Renal pelvis (tissue), 4 donors: Measurements from ENCODE around the gene ZCCHC10. TPM values are rescaled to one million over a fixed set of nuclear protein-coding genes. Genes with fewer than 3 reads are reported as not detected.
"Not testable (repeated sequence)": the region's sequence is repeated elsewhere in the genome, so short reads cannot be mapped to it uniquely, and the experiment has no call there.

ENCODE experiments used
- DNase-seq: peaks from one replicate; pipeline ENCODE4 v3.0.0-alpha.2; 2013
- polyA plus RNA-seq, 3 donors: library from polyadenylated mRNA; unstranded; fragments of 120-200 nt; gene quantifications; one replicate each; pipeline ENCODE4 v1.2.1, GENCODE V29; 2013; ENCODE audit not compliant: insufficient read length in 3 of 3

Gene ZCCHC10
- polyA plus RNA-seq, 3 donors: 29.5 to 33.1 (median 30.9) TPM

- no peak for DNase-seq
Observed at GRCh38 chr5:133049726-133050048, 23.3 kb upstream of the ZCCHC10 start.

- DNase-seq: no peak
Observed at GRCh38 chr5:133048993-133049725, 22.8 kb upstream of the ZCCHC10 start.

- no peak for DNase-seq
Observed at GRCh38 chr5:133047404-133047803, 21.1 kb upstream of the ZCCHC10 start.

GRCh38 chr5:133046560-133046959 is 20.2 kb upstream of the ZCCHC10 start:
- DNase-seq: not testable (repeated sequence)

- DNase-seq: no peak
Observed at GRCh38 chr5:133041910-133042309, 15.6 kb upstream of the ZCCHC10 start.

- DNase-seq: no peak
Observed at GRCh38 chr5:133041157-133041784, 14.9 kb upstream of the ZCCHC10 start.

GRCh38 chr5:133036677-133037076 is 10.3 kb upstream of the ZCCHC10 start:
- not testable (repeated sequence) for DNase-seq

- DNase-seq: no peak
Observed at GRCh38 chr5:133035224-133035623, 8.9 kb upstream of the ZCCHC10 start.

- no peak for DNase-seq
Observed at GRCh38 chr5:133034064-133034463, 7.7 kb upstream of the ZCCHC10 start.

GRCh38 chr5:133032852-133033742 is 6.7 kb upstream of the ZCCHC10 start:
- DNase-seq: no peak

GRCh38 chr5:133030343-133031005 is 4.1 kb upstream of the ZCCHC10 start:
- DNase-seq: no peak

GRCh38 chr5:133029416-133029815 is 3.1 kb upstream of the ZCCHC10 start:
- DNase-seq: no peak

GRCh38 chr5:133026664-133027153 is 360 bp upstream of the ZCCHC10 start:
- no peak for DNase-seq

GRCh38 chr5:133019471-133019870 is 6.9 kb downstream of the ZCCHC10 start:
- not testable (repeated sequence) for DNase-seq

- no peak for DNase-seq
Observed at GRCh38 chr5:133017964-133018363, 8.4 kb downstream of the ZCCHC10 start.

GRCh38 chr5:133015466-133015865 is 10.9 kb downstream of the ZCCHC10 start:
- no peak for DNase-seq

- not testable (repeated sequence) for DNase-seq
Observed at GRCh38 chr5:133008455-133008854, 17.9 kb downstream of the ZCCHC10 start.

- no peak for DNase-seq
Observed at GRCh38 chr5:133006653-133007052, 19.7 kb downstream of the ZCCHC10 start.

- no peak for DNase-seq
Observed at GRCh38 chr5:132999246-132999645, 27.1 kb downstream of the ZCCHC10 start.

- DNase-seq: no peak
Observed at GRCh38 chr5:132998556-132998955, 27.8 kb downstream of the ZCCHC10 start.

GRCh38 chr5:132996307-132996706 is 30.0 kb downstream of the ZCCHC10 start:
- DNase-seq: no peak
